Tibial nerve (tissue), 4 donors: ENCODE data around the gene PPM1H. TPM values are rescaled to one million over a fixed set of nuclear protein-coding genes. Genes with fewer than 3 reads are reported as not detected.
"Not testable (repeated sequence)": the region's sequence is repeated elsewhere in the genome, so short reads cannot be mapped to it uniquely, and the experiment has no call there.

Source experiments
- DNase-seq, 2 donors: peaks; one replicate each; pipeline ENCODE4 v3.0.0-alpha.2; 2019; ENCODE audit warnings: low spot score in 2 of 2
- H3K27ac ChIP-seq, 4 donors: fragments of 200-600 bp; sonication (generic) in 3 of 4; one replicate each; pipeline ENCODE4 v1.5.1; 2017 to 2019; ENCODE audit warnings: mild to moderate bottlenecking in 1 of 4
- H3K27me3 ChIP-seq, 2 donors: fragments of 200-600 bp; sonication (generic) in 1 of 2; one replicate each; pipeline versions ENCODE4 v1.5.1 to v1.6.0; 2017 to 2019
- H3K36me3 ChIP-seq, 3 donors: fragments of 200-600 bp; sonication (generic); one replicate each; pipeline ENCODE4 v1.5.1; 2018 to 2019
- H3K4me1 ChIP-seq, 4 donors: fragments of 200-600 bp; sonication (generic) in 3 of 4; one replicate each; pipeline ENCODE4 v1.5.1; 2017 to 2019
- H3K4me3 ChIP-seq, 4 donors: fragments of 200-600 bp; sonication (generic) in 3 of 4; one replicate each; pipeline ENCODE4 v1.5.1; 2017 to 2019; ENCODE audit warnings: mild to moderate bottlenecking in 1 of 4, moderate library complexity in 1 of 4
- H3K9me3 ChIP-seq, 4 donors: fragments of 200-600 bp; sonication (generic) in 3 of 4; one replicate each; pipeline ENCODE4 v1.5.1; 2017 to 2019
- CTCF ChIP-seq, 5 experiments: fragments of 200-600 bp in 3 of 5; fragments of 450-650 bp in 2 of 5; sonication (generic) in 3 of 5; IDR thresholded peaks; one replicate each; pipeline ENCODE4 v1.5.1; 2016 to 2019; ENCODE audit warnings: antibody characterized with exemption in 5 of 5, mild to moderate bottlenecking in 3 of 5, moderate library complexity in 2 of 5
- EP300 ChIP-seq, 2 donors: sonication (generic); formaldehyde crosslinking; IDR thresholded peaks; one replicate each; pipeline ENCODE4 v1.6.1; 2017; ENCODE audit warnings: antibody characterized with exemption in 2 of 2, mild to moderate bottlenecking in 1 of 2
- POLR2A ChIP-seq, 2 donors: fragments of 450-650 bp; IDR thresholded peaks; one replicate each; pipeline ENCODE4 v1.6.1; 2017; ENCODE audit warnings: antibody characterized with exemption in 2 of 2, mild to moderate bottlenecking in 2 of 2, moderate library complexity in 2 of 2
- WGBS, 2 donors: methylation state at CpG; one replicate each; pipeline ENCODE4 v1.1.5; 2018; 5-methylcytosine and 5-hydroxymethylcytosine counted together
- total RNA-seq, 4 donors: library from RNA; depleted of rRNA; stranded (reverse); fragments of >200 nt; gene quantifications; one replicate each; pipeline ENCODE4 v1.1.0, GENCODE V29; 2016

PPM1H gene
- total RNA-seq, 4 donors from 2014 or later: 0.78 to 2.6 (median 1.3) TPM

- no peaks in the 10 kb centered on the region for H3K36me3 ChIP-seq
- H3K27ac ChIP-seq: no peak overlapping the region
- H3K27me3 ChIP-seq: no peaks in the 10 kb centered on the region
- no peak overlapping the region for H3K4me3 ChIP-seq
- DNase-seq: no peak
- WGBS, 2 donors: 93 to 100% methylated on average over 2 of the region's 2 CpGs
- peaks cover 0 to 26% (median 6%) of the 10 kb centered on the region in 4 donors for H3K4me1 ChIP-seq
- TF ChIP-seq EP300 (IDR thresholded peaks at IDR 0.05): no peak
- TF ChIP-seq CTCF (IDR thresholded peaks at IDR 0.05): no peak
- no peak for TF ChIP-seq POLR2A (IDR thresholded peaks at IDR 0.05)
- no peaks in the 10 kb centered on the region for H3K9me3 ChIP-seq
These were observed 198.4 kb downstream of the PPM1H start for GRCh38 chr12:62736596-62736995.

- H3K27me3 ChIP-seq: no peaks in the 10 kb centered on the region
- TF ChIP-seq EP300 (IDR thresholded peaks at IDR 0.05) (no peak), POLR2A (IDR thresholded peaks at IDR 0.05) (no peak)
- no peaks in the 10 kb centered on the region for H3K36me3 ChIP-seq
- no peaks in the 10 kb centered on the region for H3K9me3 ChIP-seq
- H3K4me3 ChIP-seq: no peak overlapping the region
- peaks cover 0 to 50% (median 12%) of the 10 kb centered on the region in 4 donors for H3K4me1 ChIP-seq
- WGBS, 2 donors: 69 to 72% methylated on average over 8 of the region's 8 CpGs
- H3K27ac ChIP-seq: peak overlapping the region in 1 of 4 donors; percentile 46
- DNase-seq: no peak
These were observed 202.0 kb downstream of the PPM1H start for GRCh38 chr12:62732861-62733427.

GRCh38 chr12:62731055-62731820, 203.7 kb downstream of the PPM1H start:
- Histone ChIP-seq H3K27me3 (no peaks in the 10 kb centered on the region), H3K9me3 (no peaks in the 10 kb centered on the region), H3K36me3 (no peaks in the 10 kb centered on the region), H3K4me1 (peaks cover 0 to 50% (median 12%) of the 10 kb centered on the region in 4 donors), H3K4me3 (no peak overlapping the region), H3K27ac (peak overlapping the region in 2 of 4 donors; percentile 55 to 67)
- 49 to 60% methylated on average over 11 of the region's 11 CpGs for WGBS, 2 donors
- no peak for TF ChIP-seq CTCF (IDR thresholded peaks at IDR 0.05)
- no peak for TF ChIP-seq POLR2A (IDR thresholded peaks at IDR 0.05)
- no peak for TF ChIP-seq EP300 (IDR thresholded peaks at IDR 0.05)
- DNase-seq: no peak

- Histone ChIP-seq H3K36me3 (no peaks in the 10 kb centered on the region), H3K9me3 (no peaks in the 10 kb centered on the region), H3K27ac (peak overlapping the region in 2 of 4 donors; percentile 49 to 55), H3K4me3 (no peak overlapping the region), H3K27me3 (no peaks in the 10 kb centered on the region), H3K4me1 (peaks cover 0 to 50% (median 12%) of the 10 kb centered on the region in 4 donors)
- no peak for TF ChIP-seq POLR2A (IDR thresholded peaks at IDR 0.05)
- TF ChIP-seq EP300 (IDR thresholded peaks at IDR 0.05): no peak
- TF ChIP-seq CTCF (IDR thresholded peaks at IDR 0.05): no peak
- 28 to 40% methylated on average over 2 of the region's 2 CpGs for WGBS, 2 donors
- no peak for DNase-seq
These were observed 204.3 kb downstream of the PPM1H start for GRCh38 chr12:62730649-62731048.

GRCh38 chr12:62729579-62730544, 205.1 kb downstream of the PPM1H start:
- peaks cover 0 to 55% (median 12%) of the 10 kb centered on the region in 4 donors for H3K4me1 ChIP-seq
- H3K36me3 ChIP-seq, H3K9me3 ChIP-seq, H3K27me3 ChIP-seq, DNase-seq, H3K4me3 ChIP-seq: not testable (repeated sequence)
- 73 to 79% methylated on average over 13 of the region's 13 CpGs for WGBS, 2 donors
- H3K27ac ChIP-seq: peak overlapping the region in 2 of 4 donors; percentile 49 to 55
